ENCODE measurements around the gene ILKAP. TPM values are rescaled to one million over a fixed set of nuclear protein-coding genes. Genes with fewer than 3 reads are reported as not detected.

ILKAP gene
- total RNA-seq, 4 donors from 2014 or later: 9.2 to 78.0 (median 29.1) TPM

- no peak for DNase-seq
- Histone ChIP-seq H3K27ac (no peak overlapping the region), H3K9me3 (no peaks in the 10 kb centered on the region), H3K27me3 (peaks cover 0 to 7% of the 10 kb centered on the region in 2 donors), H3K36me3 (no peaks in the 10 kb centered on the region), H3K4me1 (peaks cover 5 to 20% of the 10 kb centered on the region in 2 donors), H3K4me3 (no peak overlapping the region)
- TF ChIP-seq POLR2A (IDR thresholded peaks at IDR 0.05): no peak
- intact Hi-C loops (cut with DNase I; ENCODE audit: low total_unique reads): no loop called here
Observed at GRCh38 chr2:238167344-238167715, 36.2 kb downstream of the ILKAP start.

- Histone ChIP-seq H3K27ac (no peak overlapping the region), H3K4me1 (peaks cover 5 to 20% of the 10 kb centered on the region in 2 donors), H3K9me3 (no peaks in the 10 kb centered on the region), H3K27me3 (peaks cover 0 to 7% of the 10 kb centered on the region in 2 donors), H3K36me3 (no peaks in the 10 kb centered on the region), H3K4me3 (no peak overlapping the region)
- intact Hi-C loops (cut with DNase I; ENCODE audit: low total_unique reads): no loop called here
- TF ChIP-seq CTCF (IDR thresholded peaks at IDR 0.05) (no peak), POLR2A (IDR thresholded peaks at IDR 0.05) (no peak)
- DNase-seq: peak in 1 of 2 donors; percentile 9
Observed at GRCh38 chr2:238166391-238167343, 36.8 kb downstream of the ILKAP start.

- intact Hi-C loops (cut with DNase I; ENCODE audit: low total_unique reads): no loop called here
- peak in 1 of 2 donors; percentile 10 for DNase-seq
Observed at GRCh38 chr2:238165288-238165921, 38.1 kb downstream of the ILKAP start.

GRCh38 chr2:238164906-238165287 is 38.6 kb downstream of the ILKAP start:
- Histone ChIP-seq H3K4me1 (peaks cover 4 to 14% of the 10 kb centered on the region in 2 donors), H3K27ac (no peak overlapping the region), H3K4me3 (no peak overlapping the region), H3K36me3 (no peaks in the 10 kb centered on the region), H3K27me3 (peaks cover 0 to 7% of the 10 kb centered on the region in 2 donors), H3K9me3 (no peaks in the 10 kb centered on the region)
- TF ChIP-seq CTCF (IDR thresholded peaks at IDR 0.05): no peak
- no peak for TF ChIP-seq POLR2A (IDR thresholded peaks at IDR 0.05)
- intact Hi-C loops (cut with DNase I; ENCODE audit: low total_unique reads): no loop called here
- no peak for DNase-seq

More at GRCh38 chr2:238165288-238165921, 38.1 kb downstream of the ILKAP start:
- H3K4me1 ChIP-seq: peaks cover 5 to 20% of the 10 kb centered on the region in 2 donors
- peaks cover 0 to 7% of the 10 kb centered on the region in 2 donors for H3K27me3 ChIP-seq
- no peaks in the 10 kb centered on the region for H3K36me3 ChIP-seq
- H3K9me3 ChIP-seq: no peaks in the 10 kb centered on the region
- TF ChIP-seq POLR2A (IDR thresholded peaks at IDR 0.05) (no peak), CTCF (IDR thresholded peaks at IDR 0.05) (no peak)
- no peak overlapping the region for H3K27ac ChIP-seq
- H3K4me3 ChIP-seq: no peak overlapping the region

- H3K9me3 ChIP-seq: no peaks in the 10 kb centered on the region
- H3K4me1 ChIP-seq: peaks cover 0 to 12% of the 10 kb centered on the region in 2 donors
- intact Hi-C loops (cut with DNase I; ENCODE audit: low total_unique reads): no loop called here
- H3K27me3 ChIP-seq: peaks cover 0 to 7% of the 10 kb centered on the region in 2 donors
- no peaks in the 10 kb centered on the region for H3K36me3 ChIP-seq
- TF ChIP-seq POLR2A (IDR thresholded peaks at IDR 0.05) (no peak), CTCF (IDR thresholded peaks at IDR 0.05) (no peak)
- H3K27ac ChIP-seq: no peak overlapping the region
- DNase-seq: no peak
- H3K4me3 ChIP-seq: no peak overlapping the region
Observed at GRCh38 chr2:238163481-238164198, 39.9 kb downstream of the ILKAP start.
